ENCODE results near the gene NT5C.
A peak's percentile ranks its signal among the peaks of the same experiment; 100 is the strongest.

The NT5C gene

DNA sequence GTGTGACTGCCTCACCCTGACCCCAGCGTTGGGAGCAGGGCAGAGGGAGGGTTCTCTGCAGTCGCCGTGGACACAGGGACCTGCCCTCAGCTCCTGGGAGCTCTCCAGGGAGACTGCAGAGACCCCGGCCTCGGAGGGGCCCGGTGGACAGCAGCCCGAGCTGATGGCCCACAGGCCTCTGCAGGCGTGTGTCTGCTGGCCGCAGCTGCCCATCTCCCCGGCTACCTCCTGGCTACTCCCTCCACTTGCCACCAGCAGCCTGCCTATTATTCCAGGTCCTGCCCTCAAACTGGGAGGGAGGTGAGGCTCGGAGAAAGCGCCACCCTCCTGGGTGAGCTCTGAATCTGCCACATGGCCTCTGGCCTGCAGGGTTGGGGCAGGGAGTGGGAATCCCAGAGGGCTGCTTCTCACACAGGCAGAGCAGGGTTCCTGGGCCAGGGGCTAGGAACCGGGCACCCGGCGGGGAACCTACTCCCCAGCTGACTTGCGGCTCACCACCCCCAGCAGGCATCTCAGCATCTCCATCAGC, 36.6 kb downstream of the NT5C start:
- Histone ChIP-seq H3K4me2 (ENCODE audit: insufficient read depth, low read length, poor library complexity, severe bottlenecking) (no peak overlapping the region), H2AK5ac (ENCODE audit: low read depth, low read length) (peak overlapping the region; percentile 25), H3K4me3 (ENCODE audit: low read length in 2 of 2) (no peak overlapping the region), H2BK12ac (ENCODE audit: low read length) (no peak overlapping the region), H3K27me3 (ENCODE audit: control insufficient read depth in 3 of 3, insufficient read depth in 3 of 3, low read depth in 1 of 3, low read length in 3 of 3) (no peaks in the 10 kb centered on the region), H2BK120ac (ENCODE audit: low read depth, low read length) (no peak overlapping the region), H3K14ac (ENCODE audit: low read length) (no peak overlapping the region), H2BK15ac (ENCODE audit: low read length) (no peak overlapping the region), H2BK5ac (ENCODE audit: low read length) (no peak overlapping the region), H3K36me3 (replicated peaks in 1 of 2; ENCODE audit: control insufficient read depth in 2 of 2, insufficient read depth in 2 of 2, low read length in 2 of 2) (no peaks in the 10 kb centered on the region), H3K9me3 (replicated peaks in 1 of 2; ENCODE audit: control insufficient read depth in 2 of 2, insufficient read depth in 1 of 2, low read depth in 1 of 2, low read length in 2 of 2) (no peaks in the 10 kb centered on the region), H3K27ac (replicated peaks; ENCODE audit: low read length) (no peak overlapping the region), H4K91ac (ENCODE audit: low read depth, low read length, poor library complexity) (no peak overlapping the region), H4K8ac (ENCODE audit: low read depth, low read length) (no peak overlapping the region), H3K4me1 (ENCODE audit: control insufficient read depth in 2 of 2, insufficient read depth in 1 of 2, low read depth in 1 of 2, low read length in 2 of 2) (peaks cover 9 to 19% of the 10 kb centered on the region in 2 donors), H2AFZ (ENCODE audit: low read length) (peak overlapping the region; percentile 75), H3K23ac (ENCODE audit: low read depth, low read length, poor library complexity) (no peak overlapping the region), H3K18ac (ENCODE audit: low read length) (no peak overlapping the region), H3K79me1 (ENCODE audit: low read depth, low read length) (no peaks in the 10 kb centered on the region), H3K4ac (ENCODE audit: low read length) (no peak overlapping the region), H3K9ac (ENCODE audit: low read depth, low read length, poor library complexity) (peak overlapping the region; percentile 30)
- no CpG with 5 or more reads among the region's 16 CpGs for WGBS, 2 donors (ENCODE audit: extremely low coverage in 2 of 2, insufficient read length in 2 of 2, insufficient replicate concordance in 1 of 2)
- no peak for DNase-seq (ENCODE audit: low spot score)

DNA sequence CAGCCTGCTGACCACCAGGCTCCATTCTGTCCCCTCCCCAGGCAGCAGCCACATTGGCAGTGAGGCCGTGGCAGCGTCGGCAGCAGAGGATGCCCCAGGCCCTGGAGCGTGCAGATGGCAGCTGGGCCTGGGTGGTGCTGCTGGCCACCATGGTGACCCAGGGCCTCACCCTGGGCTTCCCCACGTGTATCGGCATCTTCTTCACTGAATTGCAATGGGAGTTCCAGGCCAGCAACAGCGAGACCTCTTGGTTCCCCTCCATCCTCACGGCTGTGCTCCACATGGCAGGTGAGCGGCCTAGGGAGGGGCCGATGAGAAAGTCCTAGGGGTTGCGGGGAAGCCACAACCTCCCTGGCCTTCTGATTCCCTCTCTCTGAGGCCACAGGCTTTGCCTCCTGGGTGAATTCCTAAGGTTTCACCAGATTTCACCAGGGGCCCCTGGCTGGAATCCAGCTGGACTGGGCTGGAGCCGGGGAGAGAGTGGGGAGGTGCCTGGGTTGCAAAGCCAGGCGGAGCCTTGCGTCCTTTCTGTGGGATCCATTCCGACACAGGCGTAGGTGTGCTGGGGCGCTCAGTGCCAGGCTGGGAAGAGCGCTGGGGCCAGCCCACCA, 37.9 kb downstream of the NT5C start:
- Histone ChIP-seq H3K18ac (ENCODE audit: low read length) (peak overlapping the region; percentile 76), H2BK15ac (ENCODE audit: low read length) (peak overlapping the region; percentile 54), H3K36me3 (replicated peaks in 1 of 2; ENCODE audit: control insufficient read depth in 2 of 2, insufficient read depth in 2 of 2, low read length in 2 of 2) (no peaks in the 10 kb centered on the region), H3K4me2 (ENCODE audit: insufficient read depth, low read length, poor library complexity, severe bottlenecking) (no peak overlapping the region), H3K4ac (ENCODE audit: low read length) (no peak overlapping the region), H3K27me3 (ENCODE audit: control insufficient read depth in 3 of 3, insufficient read depth in 3 of 3, low read depth in 1 of 3, low read length in 3 of 3) (no peaks in the 10 kb centered on the region), H3K4me3 (ENCODE audit: low read length in 2 of 2) (no peak overlapping the region), H3K4me1 (ENCODE audit: control insufficient read depth in 2 of 2, insufficient read depth in 1 of 2, low read depth in 1 of 2, low read length in 2 of 2) (peaks cover 13 to 22% of the 10 kb centered on the region in 2 donors), H3K14ac (ENCODE audit: low read length) (peak overlapping the region; percentile 49), H2BK5ac (ENCODE audit: low read length) (no peak overlapping the region), H4K91ac (ENCODE audit: low read depth, low read length, poor library complexity) (no peak overlapping the region), H3K9ac (ENCODE audit: low read depth, low read length, poor library complexity) (peak overlapping the region; percentile 38), H2AFZ (ENCODE audit: low read length) (peak overlapping the region; percentile 85), H2BK120ac (ENCODE audit: low read depth, low read length) (no peak overlapping the region), H2AK5ac (ENCODE audit: low read depth, low read length) (peak overlapping the region; percentile 85), H3K79me1 (ENCODE audit: low read depth, low read length) (no peaks in the 10 kb centered on the region), H2BK12ac (ENCODE audit: low read length) (no peak overlapping the region), H3K9me3 (replicated peaks in 1 of 2; ENCODE audit: control insufficient read depth in 2 of 2, insufficient read depth in 1 of 2, low read depth in 1 of 2, low read length in 2 of 2) (no peaks in the 10 kb centered on the region), H3K23ac (ENCODE audit: low read depth, low read length, poor library complexity) (no peak overlapping the region), H4K8ac (ENCODE audit: low read depth, low read length) (no peak overlapping the region), H3K27ac (replicated peaks; ENCODE audit: low read length) (no peak overlapping the region)
- no CpG with 5 or more reads among the region's 18 CpGs for WGBS, 2 donors (ENCODE audit: extremely low coverage in 2 of 2, insufficient read length in 2 of 2, insufficient replicate concordance in 1 of 2)
- DNase-seq (ENCODE audit: low spot score) = no peak

DNA sequence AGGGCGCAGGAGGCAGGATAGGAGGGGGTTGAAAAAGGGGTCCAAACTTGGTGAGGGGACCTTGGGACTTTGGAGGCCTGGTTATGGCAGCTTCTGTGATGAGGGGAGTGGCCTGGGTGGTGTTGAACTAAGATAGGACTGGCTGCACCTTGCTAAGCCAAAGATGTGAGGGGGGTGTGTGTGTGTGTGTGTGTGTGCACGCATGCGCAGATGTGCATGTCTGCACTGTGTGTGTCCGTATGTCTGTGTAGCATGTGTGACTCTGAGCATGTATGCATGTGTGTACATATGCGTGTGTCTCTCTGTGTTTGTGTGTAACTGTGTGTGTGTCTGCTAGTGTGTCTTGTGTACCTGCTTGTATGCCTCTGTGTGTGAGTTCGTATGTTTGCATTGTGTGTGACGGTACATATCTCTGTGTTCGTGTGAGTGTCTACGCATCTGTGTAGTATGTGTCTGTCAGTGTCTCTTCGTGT, 39.7 kb downstream of the NT5C start:
- Histone ChIP-seq H2AK5ac (ENCODE audit: low read depth, low read length) (peak overlapping the region; percentile 73), H3K23ac (ENCODE audit: low read depth, low read length, poor library complexity) (peak overlapping the region; percentile 3), H3K4ac (ENCODE audit: low read length) (no peak overlapping the region), H3K18ac (ENCODE audit: low read length) (peak overlapping the region; percentile 82), H4K91ac (ENCODE audit: low read depth, low read length, poor library complexity) (peak overlapping the region; percentile 34), H2BK120ac (ENCODE audit: low read depth, low read length) (no peak overlapping the region), H3K4me2 (ENCODE audit: insufficient read depth, low read length, poor library complexity, severe bottlenecking) (no peak overlapping the region), H3K9me3 (replicated peaks in 1 of 2; ENCODE audit: control insufficient read depth in 2 of 2, insufficient read depth in 1 of 2, low read depth in 1 of 2, low read length in 2 of 2) (no peaks in the 10 kb centered on the region), H3K4me3 (ENCODE audit: low read length in 2 of 2) (peak overlapping the region in 1 of 2 donors; percentile 16), H3K4me1 (ENCODE audit: control insufficient read depth in 2 of 2, insufficient read depth in 1 of 2, low read depth in 1 of 2, low read length in 2 of 2) (peaks cover 19 to 32% of the 10 kb centered on the region in 2 donors), H3K36me3 (replicated peaks in 1 of 2; ENCODE audit: control insufficient read depth in 2 of 2, insufficient read depth in 2 of 2, low read length in 2 of 2) (no peaks in the 10 kb centered on the region), H2AFZ (ENCODE audit: low read length) (peak overlapping the region; percentile 70), H3K79me1 (ENCODE audit: low read depth, low read length) (no peaks in the 10 kb centered on the region), H3K9ac (ENCODE audit: low read depth, low read length, poor library complexity) (peak overlapping the region; percentile 53), H3K27ac (replicated peaks; ENCODE audit: low read length) (no peak overlapping the region), H3K27me3 (ENCODE audit: control insufficient read depth in 3 of 3, insufficient read depth in 3 of 3, low read depth in 1 of 3, low read length in 3 of 3) (no peaks in the 10 kb centered on the region), H4K8ac (ENCODE audit: low read depth, low read length) (no peak overlapping the region), H2BK15ac (ENCODE audit: low read length) (peak overlapping the region; percentile 28), H3K14ac (ENCODE audit: low read length) (no peak overlapping the region), H2BK5ac (ENCODE audit: low read length) (no peak overlapping the region), H2BK12ac (ENCODE audit: low read length) (no peak overlapping the region)
- DNase-seq (ENCODE audit: low spot score) = no peak
- no CpG with 5 or more reads among the region's 10 CpGs for WGBS, 2 donors (ENCODE audit: extremely low coverage in 2 of 2, insufficient read length in 2 of 2, insufficient replicate concordance in 1 of 2)

Measured in neuronal stem cell (in vitro differentiated cells).